ENCODE data around the gene HID1. TPM values are rescaled to one million over a fixed set of nuclear protein-coding genes. Genes with fewer than 3 reads are reported as not detected.
"Not testable (repeated sequence)": the region's sequence is repeated elsewhere in the genome, so short reads cannot be mapped to it uniquely, and the experiment has no call there.

Gene HID1
- total RNA-seq, 3 donors from 2014 or later, result 29.9 to 56.9 (median 47.4) TPM

- Histone ChIP-seq H3K36me3 (ENCODE audit: low read depth) (no peaks in the 10 kb centered on the region), H3K9me3 (no peaks in the 10 kb centered on the region), H3K4me1 (ENCODE audit: low read depth) (peaks cover 9% of the 10 kb centered on the region), H3K4me3 (no peak overlapping the region)
- DNase-seq (no peak), ATAC-seq (no peak)
- intact Hi-C loops (cut with DNase I, micrococcal nuclease), result no loop called here
- TF ChIP-seq CTCF (IDR thresholded peaks at IDR 0.05), result no peak
These were observed 53.7 kb downstream of the HID1 start for GRCh38 chr17:74918906-74919305.

- no peak overlapping the region for H3K4me3 ChIP-seq
- no peaks in the 10 kb centered on the region for H3K9me3 ChIP-seq
- intact Hi-C loops (cut with DNase I, micrococcal nuclease), result no loop called here
- H3K36me3 ChIP-seq (ENCODE audit: low read depth), result no peaks in the 10 kb centered on the region
- DNase-seq (no peak), ATAC-seq (no peak)
- TF ChIP-seq CTCF (IDR thresholded peaks at IDR 0.05), result no peak
- no peaks in the 10 kb centered on the region for H3K4me1 ChIP-seq (ENCODE audit: low read depth)
These were observed 55.1 kb downstream of the HID1 start for GRCh38 chr17:74917430-74917829.

GRCh38 chr17:74916851-74917199 is 55.7 kb downstream of the HID1 start:
- Histone ChIP-seq H3K9me3 (no peaks in the 10 kb centered on the region), H3K36me3 (ENCODE audit: low read depth) (no peaks in the 10 kb centered on the region), H3K4me1 (ENCODE audit: low read depth) (no peaks in the 10 kb centered on the region), H3K4me3 (no peak overlapping the region)
- no peak for ATAC-seq
- DNase-seq, result no peak
- no peak for TF ChIP-seq CTCF (IDR thresholded peaks at IDR 0.05)
- intact Hi-C loops (cut with DNase I, micrococcal nuclease), result no loop called here

GRCh38 chr17:74916136-74916850 is 56.3 kb downstream of the HID1 start:
- TF ChIP-seq CTCF (IDR thresholded peaks at IDR 0.05), result no peak
- intact Hi-C loops (cut with DNase I, micrococcal nuclease), result no loop called here
- H3K36me3 ChIP-seq (ENCODE audit: low read depth), result no peaks in the 10 kb centered on the region
- DNase-seq (no peak), ATAC-seq (no peak)
- H3K4me3 ChIP-seq, result no peak overlapping the region
- no peaks in the 10 kb centered on the region for H3K9me3 ChIP-seq
- no peaks in the 10 kb centered on the region for H3K4me1 ChIP-seq (ENCODE audit: low read depth)

- intact Hi-C loops (cut with DNase I, micrococcal nuclease); H3K36me3 ChIP-seq (ENCODE audit: low read depth); DNase-seq; H3K4me3 ChIP-seq; H3K4me1 ChIP-seq (ENCODE audit: low read depth); H3K9me3 ChIP-seq; ATAC-seq: not testable (repeated sequence)
These were observed 61.1 kb downstream of the HID1 start for GRCh38 chr17:74911423-74911822.

- DNase-seq; H3K4me1 ChIP-seq (ENCODE audit: low read depth); H3K9me3 ChIP-seq; intact Hi-C loops (cut with DNase I, micrococcal nuclease); ATAC-seq; H3K4me3 ChIP-seq; H3K36me3 ChIP-seq (ENCODE audit: low read depth): not testable (repeated sequence)
These were observed 63.5 kb downstream of the HID1 start for GRCh38 chr17:74909097-74909496.

GRCh38 chr17:74907012-74907411 is 65.5 kb downstream of the HID1 start:
- Histone ChIP-seq H3K4me1 (ENCODE audit: low read depth) (no peaks in the 10 kb centered on the region), H3K9me3 (no peaks in the 10 kb centered on the region), H3K36me3 (ENCODE audit: low read depth) (no peaks in the 10 kb centered on the region), H3K4me3 (no peak overlapping the region)
- no peak for TF ChIP-seq CTCF (IDR thresholded peaks at IDR 0.05)
- ATAC-seq, result no peak
- intact Hi-C loops (cut with DNase I, micrococcal nuclease), result no loop called here
- no peak for DNase-seq

- H3K9me3 ChIP-seq; DNase-seq; ATAC-seq; H3K4me3 ChIP-seq; intact Hi-C loops (cut with DNase I, micrococcal nuclease); H3K4me1 ChIP-seq (ENCODE audit: low read depth); H3K36me3 ChIP-seq (ENCODE audit: low read depth): not testable (repeated sequence)
These were observed 66.3 kb downstream of the HID1 start for GRCh38 chr17:74906214-74906793.

Measured in mucosa of descending colon (tissue), 3 donors.